Activated CD4-positive, alpha-beta T cell treated with anti-CD3 and anti-CD28 coated beads, Interleukin-2, amount 10 ng/mL, durations not matched to agents 24 days and 14 days (primary cell): ENCODE measurements around the gene MEP1B. TPM values are rescaled to one million over a fixed set of nuclear protein-coding genes. Genes with fewer than 3 reads are reported as not detected.
"Not testable (repeated sequence)": the region's sequence is repeated elsewhere in the genome, so short reads cannot be mapped to it uniquely, and the experiment has no call there.

Source experiments
- DNase-seq: peaks from one replicate; pipeline ENCODE4 v3.0.0; 2022
- H3K27ac Mint-ChIP-seq: one replicate; pipeline ENCODE4 v1.8.0; 2022; ENCODE audit warnings: mild to moderate bottlenecking, mixed read lengths
- H3K27me3 Mint-ChIP-seq: one replicate; pipeline ENCODE4 v1.8.0; 2022; ENCODE audit warnings: mixed read lengths
- H3K36me3 Mint-ChIP-seq: one replicate; pipeline ENCODE4 v1.8.0; 2022; ENCODE audit warnings: low read depth, mild to moderate bottlenecking, mixed read lengths
- H3K4me1 Mint-ChIP-seq: one replicate; pipeline ENCODE4 v1.8.0; 2021; ENCODE audit warnings: mixed read lengths
- H3K4me3 Mint-ChIP-seq: one replicate; pipeline ENCODE4 v1.8.0; 2022; ENCODE audit warnings: mild to moderate bottlenecking, moderate library complexity, mixed read lengths
- H3K9me3 Mint-ChIP-seq: one replicate; pipeline ENCODE4 v1.8.0; 2021; ENCODE audit warnings: mixed read lengths
- intact Hi-C: fragments of 100-400 bp; cut with micrococcal nuclease; formaldehyde crosslinking; loops from one replicate; pipeline ENCODE4 v1.15.1; 2023
- total RNA-seq: library from RNA; stranded (reverse); gene quantifications from 2 replicates; pipeline ENCODE4 v1.2.3, GENCODE V29; 2022

MEP1B gene
- total RNA-seq: not detected in 2 replicates

GRCh38 chr18:32189790-32190189, at the start of gene MEP1B:
MEP1B (plus strand) TSS chr18:32190039; CDS start chr18:32190071, 32 bp downstream.
- Mint-ChIP-seq H3K9me3 (no peaks in the 10 kb centered on the region), H3K27me3 (peaks cover 6% of the 10 kb centered on the region), H3K36me3 (no peaks in the 10 kb centered on the region), H3K27ac (no peak within 1 kb of the TSS), H3K4me3 (no peak within 1 kb of the TSS), H3K4me1 (no peaks in the 10 kb centered on the region)
- no peak for DNase-seq
- intact Hi-C loops: no loop called here

- DNase-seq: no peak
- peaks cover 40% of the 10 kb centered on the region for H3K27me3 Mint-ChIP-seq
- H3K9me3 Mint-ChIP-seq: no peaks in the 10 kb centered on the region
- H3K4me1 Mint-ChIP-seq: peaks cover 10% of the 10 kb centered on the region
- no peak overlapping the region for H3K27ac Mint-ChIP-seq
- H3K36me3 Mint-ChIP-seq: no peaks in the 10 kb centered on the region
- intact Hi-C loops: no loop called here
- no peak overlapping the region for H3K4me3 Mint-ChIP-seq
Measured at GRCh38 chr18:32148185-32148870, 41.5 kb upstream of the MEP1B start.

GRCh38 chr18:32152705-32153448, 37.0 kb upstream of the MEP1B start:
- Mint-ChIP-seq H3K4me3 (no peak overlapping the region), H3K9me3 (no peaks in the 10 kb centered on the region), H3K36me3 (no peaks in the 10 kb centered on the region), H3K27ac (no peak overlapping the region), H3K27me3 (peaks cover 33% of the 10 kb centered on the region), H3K4me1 (peaks cover 11% of the 10 kb centered on the region)
- no peak for DNase-seq
- intact Hi-C loops: no loop called here

GRCh38 chr18:32156855-32157254, 33.0 kb upstream of the MEP1B start:
- no peaks in the 10 kb centered on the region for H3K36me3 Mint-ChIP-seq
- H3K27ac Mint-ChIP-seq: no peak overlapping the region
- H3K4me3 Mint-ChIP-seq: no peak overlapping the region
- H3K9me3 Mint-ChIP-seq: no peaks in the 10 kb centered on the region
- peaks cover 15% of the 10 kb centered on the region for H3K27me3 Mint-ChIP-seq
- no peak for DNase-seq
- H3K4me1 Mint-ChIP-seq: peaks cover 13% of the 10 kb centered on the region
- intact Hi-C loops: no loop called here

GRCh38 chr18:32157580-32157979, 32.3 kb upstream of the MEP1B start:
- no peaks in the 10 kb centered on the region for H3K36me3 Mint-ChIP-seq
- no peaks in the 10 kb centered on the region for H3K9me3 Mint-ChIP-seq
- H3K27ac Mint-ChIP-seq: no peak overlapping the region
- intact Hi-C loops: no loop called here
- peaks cover 8% of the 10 kb centered on the region for H3K27me3 Mint-ChIP-seq
- no peak for DNase-seq
- H3K4me1 Mint-ChIP-seq: peaks cover 13% of the 10 kb centered on the region
- no peak overlapping the region for H3K4me3 Mint-ChIP-seq

- Mint-ChIP-seq H3K9me3 (no peaks in the 10 kb centered on the region), H3K4me1 (peaks cover 9% of the 10 kb centered on the region), H3K27ac (no peak overlapping the region), H3K27me3 (peaks cover 6% of the 10 kb centered on the region), H3K36me3 (no peaks in the 10 kb centered on the region), H3K4me3 (peak overlapping the region; percentile 75)
- intact Hi-C loops: loop anchor here (1.0 to 2.0 kb wide), 2 partner anchors 313 to 394 kb away; partner anchors contain the start of gene GAREM1
- DNase-seq: peak; percentile 90
Measured at GRCh38 chr18:32158108-32158624, 31.7 kb upstream of the MEP1B start.

GRCh38 chr18:32158631-32159030, 31.2 kb upstream of the MEP1B start:
- H3K36me3 Mint-ChIP-seq, H3K27ac Mint-ChIP-seq, H3K4me1 Mint-ChIP-seq, H3K27me3 Mint-ChIP-seq, H3K9me3 Mint-ChIP-seq, DNase-seq: not testable (repeated sequence)
- intact Hi-C loops: loop anchor here (1.0 to 2.0 kb wide), 2 partner anchors 312 to 394 kb away; partner anchors contain the start of gene GAREM1
- peak overlapping the region; percentile 75 for H3K4me3 Mint-ChIP-seq

- no peak for DNase-seq
- H3K27ac Mint-ChIP-seq: no peak overlapping the region
- H3K27me3 Mint-ChIP-seq: peaks cover 6% of the 10 kb centered on the region
- no peak overlapping the region for H3K4me3 Mint-ChIP-seq
- no peaks in the 10 kb centered on the region for H3K9me3 Mint-ChIP-seq
- H3K36me3 Mint-ChIP-seq: no peaks in the 10 kb centered on the region
- intact Hi-C loops: no loop called here
- peaks cover 7% of the 10 kb centered on the region for H3K4me1 Mint-ChIP-seq
Measured at GRCh38 chr18:32160547-32160946, 29.3 kb upstream of the MEP1B start.

- no peak for DNase-seq
- no peak overlapping the region for H3K27ac Mint-ChIP-seq
- H3K9me3 Mint-ChIP-seq: no peaks in the 10 kb centered on the region
- H3K4me3 Mint-ChIP-seq: no peak overlapping the region
- no peaks in the 10 kb centered on the region for H3K4me1 Mint-ChIP-seq
- intact Hi-C loops: no loop called here
- no peaks in the 10 kb centered on the region for H3K36me3 Mint-ChIP-seq
- H3K27me3 Mint-ChIP-seq: no peaks in the 10 kb centered on the region
Measured at GRCh38 chr18:32167980-32168730, 21.7 kb upstream of the MEP1B start.

GRCh38 chr18:32173654-32174053, 16.2 kb upstream of the MEP1B start:
- H3K27ac Mint-ChIP-seq: no peak overlapping the region
- no peak overlapping the region for H3K4me3 Mint-ChIP-seq
- H3K4me1 Mint-ChIP-seq: no peaks in the 10 kb centered on the region
- H3K9me3 Mint-ChIP-seq: no peaks in the 10 kb centered on the region
- intact Hi-C loops: no loop called here
- H3K27me3 Mint-ChIP-seq: no peaks in the 10 kb centered on the region
- H3K36me3 Mint-ChIP-seq: no peaks in the 10 kb centered on the region
- DNase-seq: no peak

GRCh38 chr18:32174719-32175118, 15.1 kb upstream of the MEP1B start:
- DNase-seq: no peak
- intact Hi-C loops: no loop called here
- H3K27ac Mint-ChIP-seq: no peak overlapping the region

GRCh38 chr18:32175265-32175664, 14.6 kb upstream of the MEP1B start:
- Mint-ChIP-seq H3K36me3 (no peaks in the 10 kb centered on the region), H3K4me1 (no peaks in the 10 kb centered on the region)

More at GRCh38 chr18:32174719-32175118, 15.1 kb upstream of the MEP1B start:
- Mint-ChIP-seq H3K36me3 (no peaks in the 10 kb centered on the region), H3K9me3 (no peaks in the 10 kb centered on the region), H3K4me3 (no peak overlapping the region), H3K4me1 (no peaks in the 10 kb centered on the region), H3K27me3 (no peaks in the 10 kb centered on the region)

GRCh38 chr18:32176745-32177144, 13.1 kb upstream of the MEP1B start:
- DNase-seq, H3K9me3 Mint-ChIP-seq, H3K36me3 Mint-ChIP-seq, H3K4me3 Mint-ChIP-seq, H3K27ac Mint-ChIP-seq, intact Hi-C loops, H3K27me3 Mint-ChIP-seq, H3K4me1 Mint-ChIP-seq: not testable (repeated sequence)

More at GRCh38 chr18:32175265-32175664, 14.6 kb upstream of the MEP1B start:
- no peaks in the 10 kb centered on the region for H3K27me3 Mint-ChIP-seq
- H3K27ac Mint-ChIP-seq: no peak overlapping the region
- no peak overlapping the region for H3K4me3 Mint-ChIP-seq
- no peaks in the 10 kb centered on the region for H3K9me3 Mint-ChIP-seq
- DNase-seq: no peak
- intact Hi-C loops: no loop called here

- H3K27ac Mint-ChIP-seq: no peak overlapping the region
- intact Hi-C loops: no loop called here
- H3K27me3 Mint-ChIP-seq: no peaks in the 10 kb centered on the region
- no peak overlapping the region for H3K4me3 Mint-ChIP-seq
- DNase-seq: no peak
- H3K4me1 Mint-ChIP-seq: no peaks in the 10 kb centered on the region
- no peaks in the 10 kb centered on the region for H3K36me3 Mint-ChIP-seq
- no peaks in the 10 kb centered on the region for H3K9me3 Mint-ChIP-seq
Measured at GRCh38 chr18:32177530-32177929, 12.3 kb upstream of the MEP1B start.
